Measurements from ENCODE around the gene DNAJC2. TPM values are rescaled to one million over a fixed set of nuclear protein-coding genes. Genes with fewer than 3 reads are reported as not detected.

The DNAJC2 gene
- total and polyA plus RNA-seq, 2 experiments from 2014 or later: 40.1 to 168 TPM

GRCh38 chr7:103391150-103391549 lies 46.6 kb upstream of the DNAJC2 start:
- Histone ChIP-seq H2AFZ (no peak overlapping the region), H3K27ac (ENCODE audit: low read depth) (no peak overlapping the region), H3K4me1 (ENCODE audit: insufficient read depth) (no peaks in the 10 kb centered on the region), H3K36me3 (ENCODE audit: insufficient read depth) (no peaks in the 10 kb centered on the region), H3K4me3 (no peak overlapping the region), H3K9me2 (ENCODE audit: insufficient read depth) (peaks cover 4% of the 10 kb centered on the region), H4K20me1 (replicated peaks; ENCODE audit: insufficient read depth) (no peaks in the 10 kb centered on the region), H3K27me3 (ENCODE audit: insufficient read depth) (no peaks in the 10 kb centered on the region), H3F3A (replicated peaks; ENCODE audit: low read depth) (no peaks in the 10 kb centered on the region), H3K4me2 (no peak overlapping the region), H3K79me2 (replicated peaks; ENCODE audit: insufficient read depth) (no peaks in the 10 kb centered on the region)
- Mint-ChIP-seq H3K36me3 (ENCODE audit: low read depth) (no peaks in the 10 kb centered on the region), H3K9me3 (no peaks in the 10 kb centered on the region), H3K4me3 (no peak overlapping the region), H3K4me1 (no peaks in the 10 kb centered on the region), H3K27ac (no peak overlapping the region), H3K27me3 (ENCODE audit: insufficient read depth, low read depth, poor library complexity) (no peaks in the 10 kb centered on the region)
- TF ChIP-seq CREB1 (CRISPR knock-in tag; IDR thresholded peaks at IDR 0.05; ENCODE audit: low read depth): no peak
- TF ChIP-seq REST (IDR thresholded peaks at IDR 0.05; ENCODE audit: unreplicated experiment): no peak
- TF ChIP-seq ETS1 (IDR thresholded peaks at IDR 0.05): no peak
- TF ChIP-seq NANOG (IDR thresholded peaks at IDR 0.05; ENCODE audit: borderline replicate concordance): no peak
- TF ChIP-seq CTCF (conservative IDR thresholded peaks at IDR 0.05; ENCODE audit: low read depth in 2 of 2): no peak
- no peak for TF ChIP-seq EZH2phosphoT487 (IDR thresholded peaks at IDR 0.05; ENCODE audit: unreplicated experiment)
- TF ChIP-seq ZNF114 (CRISPR knock-in tag; IDR thresholded peaks at IDR 0.05): no peak
- TF ChIP-seq JUNB (IDR thresholded peaks at IDR 0.05; ENCODE audit: unreplicated experiment): no peak
- TF ChIP-seq EZH2 (IDR thresholded peaks at IDR 0.05; ENCODE audit: low read depth, unreplicated experiment): no peak
- no peak for TF ChIP-seq ZNF331 (CRISPR knock-in tag; IDR thresholded peaks at IDR 0.05; ENCODE audit: low read depth)
- TF ChIP-seq STAT1 (IDR thresholded peaks at IDR 0.05; ENCODE audit: unreplicated experiment): no peak
- no peak for TF ChIP-seq ZNF462 (CRISPR knock-in tag; IDR thresholded peaks at IDR 0.05)
- no peak for TF ChIP-seq POLR2AphosphoS5 (IDR thresholded peaks at IDR 0.05; ENCODE audit: low read depth)
- DNase-seq (ENCODE audit: low spot score) (no peak), ATAC-seq (no peak)
